PC-9 (cell line): ENCODE measurements around the gene SIK2.

ENCODE experiments used
- CTCF ChIP-seq: fragments of 200-600 bp; sonication (generic); conservative IDR thresholded peaks from 2 replicates; pipeline ENCODE4 v1.6.1; 2017; ENCODE audit warnings: mixed run types, antibody characterized with exemption, mild to moderate bottlenecking, moderate library complexity
- EZH2 ChIP-seq: fragments of 200-600 bp; sonication (generic); IDR thresholded peaks from 2 replicates; pipeline ENCODE4 v1.8.0; 2017; ENCODE audit warnings: antibody characterized with exemption, low read depth

DNA sequence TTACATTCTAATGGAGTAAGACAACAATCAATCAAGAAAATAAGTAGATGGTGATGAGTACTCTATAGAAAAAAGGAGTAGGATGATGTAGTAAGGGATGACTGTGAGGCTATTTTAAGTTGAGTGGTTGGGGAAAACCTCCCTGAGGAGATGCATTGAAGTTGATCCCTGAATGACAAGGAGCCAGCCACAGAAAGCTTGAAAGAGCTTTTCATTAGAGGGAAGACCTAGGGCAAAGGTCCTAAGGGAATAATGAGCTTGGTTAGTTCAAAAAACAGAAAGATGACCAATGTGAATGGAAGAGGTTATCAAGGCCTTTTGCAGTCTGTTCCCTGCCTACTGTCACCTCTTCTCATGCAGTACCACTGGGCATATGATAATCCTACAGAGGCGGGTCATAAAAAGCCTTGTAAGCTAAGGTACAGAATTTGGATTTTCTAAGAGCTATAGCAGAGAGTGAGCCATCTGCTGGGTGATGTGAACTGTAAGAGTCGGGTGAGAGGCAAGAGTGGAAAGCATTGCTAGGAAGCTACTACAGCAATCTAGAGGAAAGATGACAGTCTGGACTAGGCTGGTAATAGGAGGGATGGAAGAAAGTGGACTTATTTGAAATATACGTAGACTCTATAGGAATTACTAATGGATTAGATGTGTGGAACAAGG is 160.9 kb downstream of the SIK2 start:
- TF ChIP-seq EZH2 (no peak), CTCF (no peak)
